K562 (cell line): ENCODE data around the gene CERS1. TPM values are rescaled to one million over a fixed set of nuclear protein-coding genes. Genes with fewer than 3 reads are reported as not detected.

Experiments
- DACH1 ChIP-seq: fragments of 450-650 bp; IDR thresholded peaks from 2 replicates; pipeline ENCODE4 v1.6.1; 2018; ENCODE audit not compliant: partially characterized antibody
- KDM1A ChIP-seq, 2 experiments: fragments of 450-650 bp; IDR thresholded peaks; 2 replicates each; pipeline ENCODE4 v1.6.1; 2016; ENCODE audit warnings: mild to moderate bottlenecking in 2 of 2
- MTA1 ChIP-seq: fragments of 450-650 bp; IDR thresholded peaks from 2 replicates; pipeline ENCODE4 v1.6.1; 2017; ENCODE audit warnings: borderline replicate concordance
- PRPF4 ChIP-seq: fragments of 200-400 bp; formaldehyde crosslinking; IDR thresholded peaks from one replicate; pipeline ENCODE4 v1.6.1; 2017; ENCODE audit warnings: low read length, low read depth, mild to moderate bottlenecking; ENCODE audit not compliant: insufficient read depth, poor library complexity, severe bottlenecking
- PTBP1 ChIP-seq: fragments of 200-400 bp; formaldehyde crosslinking; IDR thresholded peaks from 2 replicates; pipeline ENCODE4 v1.6.1; 2017; ENCODE audit warnings: low read depth, low read length
- TARDBP ChIP-seq: fragments of 450-650 bp; IDR thresholded peaks from 2 replicates; pipeline ENCODE4 v1.6.1; 2016
- ZC3H8 ChIP-seq: fragments of 450-650 bp; IDR thresholded peaks from 2 replicates; pipeline ENCODE4 v1.6.1; 2017
- ZEB2 ChIP-seq: fragments of 450-650 bp; IDR thresholded peaks from 2 replicates; pipeline ENCODE4 v1.6.1; 2016
- ZNF764 ChIP-seq: fragments of 250-450 bp; sonication (Bioruptor Pico); IDR thresholded peaks from 2 replicates; pipeline ENCODE4 v1.4.0; 2020; ENCODE audit warnings: low read depth, mild to moderate bottlenecking, moderate library complexity
- ZNF766 ChIP-seq: fragments of 200-800 bp; sonication (Bioruptor generic); conservative IDR thresholded peaks from 2 replicates; pipeline ENCODE4 v1.6.1; 2016; ENCODE audit warnings: missing genetic modification characterization, missing compliant biosample characterization
- polyA plus RNA-seq, 8 experiments: library from polyadenylated mRNA; depleted of rRNA in 4 of 8; stranded (reverse) in 5 of 8; unstranded in 3 of 8; fragments of >200 nt; fragmentation: Nextera tagmentation in 2 of 8; fragmentation: Illumina TruSeq in 1 of 8; extraction: Ambion mirVana in 2 of 8; extraction: Trizol in 1 of 8; gene quantifications; 2 replicates each; pipeline versions ENCODE4 v1.2.1 to v1.2.3, GENCODE V29; 2011 to 2014; ENCODE audit warnings: inconsistent platforms in 1 of 8, missing spikeins in 1 of 8
- total RNA-seq, 7 experiments: library from RNA; depleted of rRNA in 6 of 7; stranded (reverse); fragments of >200 nt in 6 of 7; fragmentation: Illumina TruSeq in 2 of 7; extraction: Trizol in 2 of 7; gene quantifications; 2 replicates each; pipeline versions ENCODE4 v1.2.1 to v1.2.3, GENCODE V29; 2011 to 2021; ENCODE audit warnings: low replicate concordance in 1 of 7
- TF ChIP-seq, protein P1 (sequence below): fragments of 200-800 bp; sonication (Bioruptor generic); IDR thresholded peaks from 2 replicates; pipeline ENCODE4 v1.6.1; 2017; ENCODE audit warnings: missing genetic modification characterization, missing compliant biosample characterization
- TF ChIP-seq, protein P2 (sequence below): fragments of 250-450 bp; sonication (Bioruptor Pico); IDR thresholded peaks from 2 replicates; pipeline ENCODE4 v1.5.0; 2021
- TF ChIP-seq, protein P3 (sequence below): fragments of 450-650 bp; conservative IDR thresholded peaks from 2 replicates; pipeline ENCODE4 v1.6.1; 2016; ENCODE audit warnings: missing genetic modification characterization, low read depth, mild to moderate bottlenecking, missing compliant biosample characterization, moderate library complexity

Gene CERS1
- total and polyA plus RNA-seq, 9 of the 15 experiments (the other 6 are each of a cell fraction or from before 2014, with no cell fraction given) = 0.33 to 1.5 (median 0.86) TPM; not detected in 2

DNA sequence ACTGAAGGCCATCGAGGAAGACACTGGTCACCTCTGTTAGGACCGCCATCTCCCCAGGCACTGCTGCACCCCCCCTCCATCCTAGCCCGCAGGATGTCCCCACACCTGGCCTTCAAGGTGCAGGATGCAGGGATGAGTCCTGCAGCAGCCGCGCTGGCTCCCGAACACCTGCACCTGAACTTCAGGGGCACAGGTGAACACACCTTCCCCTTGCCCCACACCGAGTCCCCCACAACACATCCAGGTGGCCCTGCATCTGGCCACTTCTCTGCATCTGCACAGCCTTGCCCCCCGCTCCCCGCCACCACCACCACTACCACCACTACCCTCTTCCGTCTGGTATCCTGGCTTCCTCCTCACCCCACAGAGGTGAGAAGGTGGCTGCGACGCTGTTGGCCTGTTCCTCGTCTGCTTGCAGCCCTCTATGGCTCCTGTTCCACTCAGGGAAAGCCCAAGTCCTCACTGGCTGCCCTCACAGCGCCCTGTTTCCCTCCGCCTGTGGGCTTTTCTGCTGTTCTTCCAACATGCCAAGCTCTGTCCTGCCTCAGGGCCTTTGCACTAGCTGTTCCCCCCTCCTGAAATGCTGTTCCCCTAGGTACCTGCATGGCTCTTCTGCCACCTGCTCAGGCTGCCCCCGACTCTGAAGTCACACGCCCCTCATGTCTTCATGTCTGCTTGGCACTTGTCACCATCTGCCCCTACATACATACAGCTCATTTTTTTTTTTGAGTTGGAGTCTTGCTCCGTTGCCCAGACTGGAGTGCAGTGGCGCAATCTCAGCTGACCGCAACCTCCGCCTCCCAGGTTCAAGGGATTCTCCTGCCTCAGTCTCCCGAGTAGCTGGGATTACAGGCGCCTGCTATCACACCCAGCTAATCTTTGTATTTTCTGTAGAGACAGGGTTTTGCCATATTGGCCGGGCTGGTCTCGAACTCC, 1.4 kb upstream of the CERS1 start (continued):
- TF ChIP-seq PRPF4 (no peak), PTBP1 (0 out of 2 replicates have a peak, but pooled peaks have one; percentile 44), TARDBP (no peak), ZNF766 (CRISPR knock-in tag) (0 out of 2 replicates have a peak, but pooled peaks have one; percentile 9), DACH1 (no peak), ZNF764 (CRISPR knock-in tag) (no peak), MTA1 (no peak), ZC3H8 (no peak), ZEB2 (peak; percentile 66), KDM1A (IDR thresholded peaks at IDR 0.05) (0 out of 4 replicates have a peak, but pooled peaks of 1 of the 2 experiments have one; percentile 23)
- TF ChIP-seq, protein P1, sequence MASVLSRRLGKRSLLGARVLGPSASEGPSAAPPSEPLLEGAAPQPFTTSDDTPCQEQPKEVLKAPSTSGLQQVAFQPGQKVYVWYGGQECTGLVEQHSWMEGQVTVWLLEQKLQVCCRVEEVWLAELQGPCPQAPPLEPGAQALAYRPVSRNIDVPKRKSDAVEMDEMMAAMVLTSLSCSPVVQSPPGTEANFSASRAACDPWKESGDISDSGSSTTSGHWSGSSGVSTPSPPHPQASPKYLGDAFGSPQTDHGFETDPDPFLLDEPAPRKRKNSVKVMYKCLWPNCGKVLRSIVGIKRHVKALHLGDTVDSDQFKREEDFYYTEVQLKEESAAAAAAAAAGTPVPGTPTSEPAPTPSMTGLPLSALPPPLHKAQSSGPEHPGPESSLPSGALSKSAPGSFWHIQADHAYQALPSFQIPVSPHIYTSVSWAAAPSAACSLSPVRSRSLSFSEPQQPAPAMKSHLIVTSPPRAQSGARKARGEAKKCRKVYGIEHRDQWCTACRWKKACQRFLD (CRISPR knock-in tag) = no peak
- TF ChIP-seq, protein P2, sequence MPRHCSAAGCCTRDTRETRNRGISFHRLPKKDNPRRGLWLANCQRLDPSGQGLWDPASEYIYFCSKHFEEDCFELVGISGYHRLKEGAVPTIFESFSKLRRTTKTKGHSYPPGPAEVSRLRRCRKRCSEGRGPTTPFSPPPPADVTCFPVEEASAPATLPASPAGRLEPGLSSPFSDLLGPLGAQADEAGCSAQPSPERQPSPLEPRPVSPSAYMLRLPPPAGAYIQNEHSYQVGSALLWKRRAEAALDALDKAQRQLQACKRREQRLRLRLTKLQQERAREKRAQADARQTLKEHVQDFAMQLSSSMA (CRISPR knock-in tag) = no peak
- TF ChIP-seq, protein P3, sequence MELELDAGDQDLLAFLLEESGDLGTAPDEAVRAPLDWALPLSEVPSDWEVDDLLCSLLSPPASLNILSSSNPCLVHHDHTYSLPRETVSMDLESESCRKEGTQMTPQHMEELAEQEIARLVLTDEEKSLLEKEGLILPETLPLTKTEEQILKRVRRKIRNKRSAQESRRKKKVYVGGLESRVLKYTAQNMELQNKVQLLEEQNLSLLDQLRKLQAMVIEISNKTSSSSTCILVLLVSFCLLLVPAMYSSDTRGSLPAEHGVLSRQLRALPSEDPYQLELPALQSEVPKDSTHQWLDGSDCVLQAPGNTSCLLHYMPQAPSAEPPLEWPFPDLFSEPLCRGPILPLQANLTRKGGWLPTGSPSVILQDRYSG (tag) = no peak
- TF ChIP-seq, all 486 proteins: peak for 10
